PC-3 (cell line): ENCODE measurements around the gene ADCYAP1R1. TPM values are rescaled to one million over a fixed set of nuclear protein-coding genes. Genes with fewer than 3 reads are reported as not detected.

Experiments
- ATAC-seq: fragments of 200-7000 bp; cut with Tn5 transposase; 2 replicates; pipeline ENCODE4 v1.9.1; 2020; ENCODE audit warnings: mild to moderate bottlenecking, moderate library complexity
- BruUV-seq: library from RNA; stranded (reverse); fragments of 400-500 nt; replicated peaks from 2 replicates; lab custom pipeline; 2021; lab: Mats Ljungman, UMichigan
- CTCF ChIA-PET: fragments of 300-600 bp; sonication (Branson Sonifier 250); formaldehyde crosslinking; loops from one replicate; lab custom pipeline; 2022; ENCODE audit warnings: antibody characterized with exemption; lab: Charles Lee
- POLR2A ChIA-PET: fragments of 300-600 bp; sonication (Branson Sonifier 250); formaldehyde crosslinking; loops from one replicate; lab custom pipeline; 2022; ENCODE audit warnings: antibody characterized with exemption; ENCODE audit not compliant: unreplicated experiment; lab: Charles Lee
- DNase-seq: peaks from one replicate; pipeline ENCODE4 v3.0.0-alpha.2; 2015
- H2AFZ ChIP-seq: fragments of 300-600 bp; sonication (generic); 2 replicates; pipeline ENCODE4 v1.6.0; 2016; ENCODE audit warnings: antibody characterized with exemption, low read length
- H3F3A ChIP-seq: fragments of 300-600 bp; sonication (generic); one replicate; pipeline ENCODE4 v1.6.0; 2017; ENCODE audit warnings: antibody characterized with exemption, low read length, control low read depth, mild to moderate bottlenecking; ENCODE audit not compliant: unreplicated experiment
- H3K27ac ChIP-seq: fragments of 300-600 bp; sonication (generic); 2 replicates; pipeline ENCODE4 v1.5.1; 2016; ENCODE audit warnings: mild to moderate bottlenecking, low read length
- H3K27me3 ChIP-seq: fragments of 300-600 bp; sonication (generic); 2 replicates; pipeline ENCODE4 v1.6.1; 2016; ENCODE audit warnings: low read length, mixed read lengths
- H3K36me3 ChIP-seq: fragments of 300-600 bp; sonication (generic); 2 replicates; pipeline ENCODE4 v1.6.1; 2016; ENCODE audit warnings: low read depth, mixed run types, low read length, mixed read lengths
- H3K4me1 ChIP-seq: fragments of 300-600 bp; sonication (generic); 2 replicates; pipeline ENCODE4 v1.5.1; 2016; ENCODE audit warnings: low read length; ENCODE audit not compliant: insufficient read depth
- H3K4me2 ChIP-seq: fragments of 300-600 bp; sonication (generic); 2 replicates; pipeline ENCODE4 v1.6.0; 2016; ENCODE audit warnings: low read length
- H3K4me3 ChIP-seq: fragments of 300-600 bp; sonication (generic); 2 replicates; pipeline ENCODE4 v1.5.1; 2016; ENCODE audit warnings: mild to moderate bottlenecking, low read length, mixed read lengths
- H3K79me2 ChIP-seq: fragments of 300-600 bp; sonication (generic); 2 replicates; pipeline ENCODE4 v1.6.1; 2017; ENCODE audit warnings: low read length, mixed read lengths
- H3K9ac ChIP-seq: fragments of 300-600 bp; sonication (generic); 2 replicates; pipeline ENCODE4 v1.6.0; 2016; ENCODE audit warnings: mild to moderate bottlenecking, low read length
- H3K9me2 ChIP-seq: fragments of 300-600 bp; sonication (generic); replicated peaks from 2 replicates; pipeline ENCODE4 v1.6.1; 2016; ENCODE audit warnings: mixed run types, low read length, mixed read lengths
- H3K9me3 ChIP-seq: fragments of 300-600 bp; sonication (generic); 2 replicates; pipeline ENCODE4 v1.6.1; 2016; ENCODE audit warnings: low read length, mixed read lengths
- H4K20me1 ChIP-seq: fragments of 300-600 bp; sonication (generic); 2 replicates; pipeline ENCODE4 v1.6.1; 2016; ENCODE audit warnings: low read length, mixed read lengths
- CTCF ChIP-seq: fragments of 300-600 bp; sonication (generic); conservative IDR thresholded peaks from 2 replicates; pipeline ENCODE4 v1.5.1; 2017; ENCODE audit warnings: antibody characterized with exemption, low read depth, mild to moderate bottlenecking, low read length
- EZH2 ChIP-seq: fragments of 300-600 bp; sonication (generic); IDR thresholded peaks from one replicate; pipeline ENCODE4 v1.6.1; 2017; ENCODE audit warnings: antibody characterized with exemption, mild to moderate bottlenecking, low read length; ENCODE audit not compliant: unreplicated experiment
- EZH2phosphoT487 ChIP-seq: fragments of 300-600 bp; sonication (generic); IDR thresholded peaks from 2 replicates; pipeline ENCODE4 v1.6.1; 2018; ENCODE audit warnings: mild to moderate bottlenecking, antibody characterized with exemption, low read length, borderline replicate concordance
- intact Hi-C: fragments of 100-400 bp; cut with micrococcal nuclease; formaldehyde crosslinking; loops from 2 replicates; pipeline ENCODE4 v1.9.0; 2023
- total RNA-seq: library from RNA; depleted of rRNA; stranded (reverse); fragments of >200 nt; gene quantifications from 2 replicates; pipeline ENCODE4 v1.2.3, GENCODE V29; 2014

ADCYAP1R1 gene
- total RNA-seq, 1 experiment from 2014 or later: not detected

- ATAC-seq: no peak
- H4K20me1 ChIP-seq: no peaks in the 10 kb centered on the region
- H3K9me3 ChIP-seq: no peaks in the 10 kb centered on the region
- H3K9me2 ChIP-seq: no peaks in the 10 kb centered on the region
- no peak overlapping the region for H3K9ac ChIP-seq
- ChIA-PET CTCF (no interaction called here), POLR2A (no interaction called here)
- no peaks in the 10 kb centered on the region for H3K36me3 ChIP-seq
- no peak overlapping the region for H3K4me3 ChIP-seq
- H3K27ac ChIP-seq: no peak overlapping the region
- H3K4me1 ChIP-seq: no peaks in the 10 kb centered on the region
- no TSS peak for BruUV-seq
- H3K4me2 ChIP-seq: no peak overlapping the region
- no peak overlapping the region for H2AFZ ChIP-seq
- no peaks in the 10 kb centered on the region for H3F3A ChIP-seq
- intact Hi-C loops: no loop called here
- DNase-seq: no peak
- H3K27me3 ChIP-seq: peaks cover 50% of the 10 kb centered on the region
- TF ChIP-seq EZH2phosphoT487 (no peak), CTCF (no peak), EZH2 (no peak)
- no peaks in the 10 kb centered on the region for H3K79me2 ChIP-seq
These were observed 26.4 kb downstream of the ADCYAP1R1 start for GRCh38 chr7:31078363-31078990.

- H4K20me1 ChIP-seq: no peaks in the 10 kb centered on the region
- intact Hi-C loops: no loop called here
- no peaks in the 10 kb centered on the region for H3K9me3 ChIP-seq
- no peaks in the 10 kb centered on the region for H3K9me2 ChIP-seq
- CTCF ChIA-PET: no interaction called here
- no peaks in the 10 kb centered on the region for H3K4me1 ChIP-seq
- ATAC-seq (no peak), DNase-seq (no peak)
- no peak overlapping the region for H3K9ac ChIP-seq
- H3K4me2 ChIP-seq: no peak overlapping the region
- H3K36me3 ChIP-seq: no peaks in the 10 kb centered on the region
- no peak overlapping the region for H3K4me3 ChIP-seq
- H3F3A ChIP-seq: no peaks in the 10 kb centered on the region
- H3K27me3 ChIP-seq: peaks cover 50% of the 10 kb centered on the region
- no peak overlapping the region for H3K27ac ChIP-seq
- POLR2A ChIA-PET: no interaction called here
- no peak overlapping the region for H2AFZ ChIP-seq
- no peaks in the 10 kb centered on the region for H3K79me2 ChIP-seq
- no TSS peak for BruUV-seq
- TF ChIP-seq EZH2 (no peak), CTCF (no peak), EZH2phosphoT487 (no peak)
These were observed 27.2 kb downstream of the ADCYAP1R1 start for GRCh38 chr7:31079126-31079823.

GRCh38 chr7:31079824-31080511 is 27.9 kb downstream of the ADCYAP1R1 start:
- H3K4me1 ChIP-seq: no peaks in the 10 kb centered on the region
- H3K9me3 ChIP-seq: no peaks in the 10 kb centered on the region
- CTCF ChIA-PET: no interaction called here
- H2AFZ ChIP-seq: no peak overlapping the region
- BruUV-seq: no TSS peak
- no peaks in the 10 kb centered on the region for H3K36me3 ChIP-seq
- H4K20me1 ChIP-seq: no peaks in the 10 kb centered on the region
- peaks cover 50% of the 10 kb centered on the region for H3K27me3 ChIP-seq
- no peak for DNase-seq
- H3K9me2 ChIP-seq: no peaks in the 10 kb centered on the region
- no peak for ATAC-seq
- H3K27ac ChIP-seq: no peak overlapping the region
- no peaks in the 10 kb centered on the region for H3K79me2 ChIP-seq
- no peak for TF ChIP-seq EZH2
- no peak for TF ChIP-seq EZH2phosphoT487
- no peak for TF ChIP-seq CTCF
- H3F3A ChIP-seq: no peaks in the 10 kb centered on the region
- H3K4me2 ChIP-seq: no peak overlapping the region
- POLR2A ChIA-PET: no interaction called here
- intact Hi-C loops: no loop called here
- no peak overlapping the region for H3K4me3 ChIP-seq
- no peak overlapping the region for H3K9ac ChIP-seq
